ENCODE measurements around the gene ACY1. TPM values are rescaled to one million over a fixed set of nuclear protein-coding genes. Genes with fewer than 3 reads are reported as not detected.

ACY1 gene
- total RNA-seq, 2 experiments from 2014 or later, result 3.3 to 4.0 TPM

GRCh38 chr3:52001443-52001974 is 18.2 kb downstream of the ACY1 start:
- Histone ChIP-seq H3K9me2 (ENCODE audit: insufficient read depth, low read length) (no peaks in the 10 kb centered on the region), H3K4me2 (ENCODE audit: low read length) (peak overlapping the region; percentile 32; the same call in 1 of the 2 replicates), H2AFZ (ENCODE audit: low read length) (peak overlapping the region; percentile 43; the same call in 1 of the 2 replicates), H3K4me1 (ENCODE audit: insufficient read depth, low read length, poor library complexity, severe bottlenecking) (peaks cover 15% of the 10 kb centered on the region), H3K9me3 (ENCODE audit: low read length) (no peaks in the 10 kb centered on the region), H3K4me3 (ENCODE audit: low read depth, low read length, poor library complexity, severe bottlenecking) (no peak overlapping the region), H3K79me2 (ENCODE audit: insufficient read depth, low read depth, low read length) (no peaks in the 10 kb centered on the region), H4K20me1 (ENCODE audit: insufficient read depth, low read length) (no peaks in the 10 kb centered on the region), H3K27ac (ENCODE audit: low read depth, low read length, poor library complexity, severe bottlenecking) (no peak overlapping the region), H3K36me3 (ENCODE audit: insufficient read depth, low read length) (no peaks in the 10 kb centered on the region)
- no peak for TF ChIP-seq EZH2phosphoT487 (IDR thresholded peaks at IDR 0.05; ENCODE audit: borderline replicate concordance, low read depth, low read length)
- peak; percentile 99 for TF ChIP-seq CTCF (conservative IDR thresholded peaks at IDR 0.05; ENCODE audit: low read length)
- BruUV-seq (replicated peaks), result no TSS peak
- intact Hi-C loops (cut with micrococcal nuclease; ENCODE audit: unreplicated experiment), result loop anchor here (1.0 to 5.0 kb wide), 6 partner anchors 52 to 446 kb away; partner anchors contain the start of gene SEMA3G
- peak; percentile 90 for DNase-seq (ENCODE audit: low spot score)
- CTCF ChIA-PET (ENCODE audit: unreplicated experiment), result interaction anchor here (0.6 to 0.7 kb wide), 2 partner anchors 76 to 297 kb away, joined by 3 read pairs; no protein-coding TSS in a partner anchor
- POLR2A ChIA-PET, result no interaction called here

GRCh38 chr3:52002748-52003147 is 19.4 kb downstream of the ACY1 start:
- Histone ChIP-seq H4K20me1 (ENCODE audit: insufficient read depth, low read length) (no peaks in the 10 kb centered on the region), H2AFZ (ENCODE audit: low read length) (no peak overlapping the region), H3K4me1 (ENCODE audit: insufficient read depth, low read length, poor library complexity, severe bottlenecking) (peaks cover 15% of the 10 kb centered on the region), H3K4me2 (ENCODE audit: low read length) (no peak overlapping the region), H3K9me2 (ENCODE audit: insufficient read depth, low read length) (no peaks in the 10 kb centered on the region), H3K4me3 (ENCODE audit: low read depth, low read length, poor library complexity, severe bottlenecking) (no peak overlapping the region), H3K9me3 (ENCODE audit: low read length) (no peaks in the 10 kb centered on the region), H3K27ac (ENCODE audit: low read depth, low read length, poor library complexity, severe bottlenecking) (no peak overlapping the region), H3K36me3 (ENCODE audit: insufficient read depth, low read length) (no peaks in the 10 kb centered on the region), H3K79me2 (ENCODE audit: insufficient read depth, low read depth, low read length) (no peaks in the 10 kb centered on the region)
- ChIA-PET CTCF (ENCODE audit: unreplicated experiment) (no interaction called here), POLR2A (no interaction called here)
- intact Hi-C loops (cut with micrococcal nuclease; ENCODE audit: unreplicated experiment), result loop anchor here (5.0 kb wide), 1 partner anchor 445 kb away; the partner anchor contains the start of gene SEMA3G
- TF ChIP-seq CTCF (conservative IDR thresholded peaks at IDR 0.05; ENCODE audit: low read length) (no peak), EZH2phosphoT487 (IDR thresholded peaks at IDR 0.05; ENCODE audit: borderline replicate concordance, low read depth, low read length) (no peak)
- no TSS peak for BruUV-seq (replicated peaks)
- DNase-seq (ENCODE audit: low spot score), result no peak

- Histone ChIP-seq H3K79me2 (ENCODE audit: insufficient read depth, low read depth, low read length) (no peaks in the 10 kb centered on the region), H3K4me3 (ENCODE audit: low read depth, low read length, poor library complexity, severe bottlenecking) (no peak overlapping the region), H2AFZ (ENCODE audit: low read length) (no peak overlapping the region), H3K4me2 (ENCODE audit: low read length) (no peak overlapping the region), H3K9me2 (ENCODE audit: insufficient read depth, low read length) (no peaks in the 10 kb centered on the region), H3K4me1 (ENCODE audit: insufficient read depth, low read length, poor library complexity, severe bottlenecking) (peaks cover 15% of the 10 kb centered on the region), H3K27ac (ENCODE audit: low read depth, low read length, poor library complexity, severe bottlenecking) (no peak overlapping the region), H4K20me1 (ENCODE audit: insufficient read depth, low read length) (no peaks in the 10 kb centered on the region), H3K9me3 (ENCODE audit: low read length) (no peaks in the 10 kb centered on the region), H3K36me3 (ENCODE audit: insufficient read depth, low read length) (no peaks in the 10 kb centered on the region)
- ChIA-PET POLR2A (interaction anchor here (1.3 kb wide), 1 partner anchor 49 kb away, joined by 3 read pairs; no protein-coding TSS in a partner anchor), CTCF (ENCODE audit: unreplicated experiment) (interaction anchor here (0.6 to 0.7 kb wide), 3 partner anchors 80 to 1390 kb away, joined by 3 to 5 read pairs (median 3); no protein-coding TSS in a partner anchor)
- no TSS peak for BruUV-seq (replicated peaks)
- no peak for TF ChIP-seq CTCF (conservative IDR thresholded peaks at IDR 0.05; ENCODE audit: low read length)
- TF ChIP-seq EZH2phosphoT487 (IDR thresholded peaks at IDR 0.05; ENCODE audit: borderline replicate concordance, low read depth, low read length), result no peak
- intact Hi-C loops (cut with micrococcal nuclease; ENCODE audit: unreplicated experiment), result loop anchor here (5.0 kb wide), 1 partner anchor 443 kb away; the partner anchor contains the start of gene SEMA3G
- DNase-seq (ENCODE audit: low spot score), result no peak
These were observed 20.9 kb downstream of the ACY1 start for GRCh38 chr3:52004163-52004787.

All from OCI-LY7 (cell line).